ENCODE measurements around the gene RPS8.
"Not testable (repeated sequence)": the region's sequence is repeated elsewhere in the genome, so short reads cannot be mapped to it uniquely, and the experiment has no call there.

RPS8 gene

GRCh38 chr1:44820328-44821239, 45.2 kb downstream of the RPS8 start:
- no peak for DNase-seq

- DNase-seq, result no peak
Observed at GRCh38 chr1:44821240-44821715, 45.9 kb downstream of the RPS8 start.

DNA sequence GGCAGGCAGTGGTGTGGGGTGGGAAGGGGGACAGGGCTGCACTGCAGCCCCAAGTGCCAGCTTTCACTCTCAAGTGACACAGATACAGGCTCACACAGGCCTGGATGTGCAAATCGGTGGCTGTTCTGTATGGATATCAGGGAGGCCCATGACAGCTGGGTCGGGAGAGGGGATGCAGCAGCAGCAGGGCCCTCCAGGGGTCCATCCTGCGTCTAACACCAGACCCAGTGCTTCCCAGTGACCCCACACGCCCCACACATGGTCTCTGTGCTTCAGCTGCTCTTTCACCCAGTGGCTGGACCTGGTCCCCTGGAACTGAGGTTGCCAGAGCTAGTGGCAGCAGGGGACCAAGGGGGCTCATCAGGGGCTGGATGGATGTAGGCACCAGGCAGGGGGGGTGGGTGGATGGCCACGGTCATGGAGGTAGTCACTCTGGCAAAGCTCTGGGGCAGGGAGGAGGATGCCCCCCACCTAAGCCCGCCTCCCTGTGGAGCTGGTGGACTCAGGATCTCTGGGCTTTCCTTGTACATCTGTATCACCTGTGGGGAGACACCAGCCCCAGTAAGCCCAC, 46.9 kb downstream of the RPS8 start:
- DNase-seq, result no peak

GRCh38 chr1:44822981-44823451, 47.7 kb downstream of the RPS8 start:
- no peak for DNase-seq

GRCh38 chr1:44824392-44824791, 49.1 kb downstream of the RPS8 start:
- not testable (repeated sequence) for DNase-seq

DNA sequence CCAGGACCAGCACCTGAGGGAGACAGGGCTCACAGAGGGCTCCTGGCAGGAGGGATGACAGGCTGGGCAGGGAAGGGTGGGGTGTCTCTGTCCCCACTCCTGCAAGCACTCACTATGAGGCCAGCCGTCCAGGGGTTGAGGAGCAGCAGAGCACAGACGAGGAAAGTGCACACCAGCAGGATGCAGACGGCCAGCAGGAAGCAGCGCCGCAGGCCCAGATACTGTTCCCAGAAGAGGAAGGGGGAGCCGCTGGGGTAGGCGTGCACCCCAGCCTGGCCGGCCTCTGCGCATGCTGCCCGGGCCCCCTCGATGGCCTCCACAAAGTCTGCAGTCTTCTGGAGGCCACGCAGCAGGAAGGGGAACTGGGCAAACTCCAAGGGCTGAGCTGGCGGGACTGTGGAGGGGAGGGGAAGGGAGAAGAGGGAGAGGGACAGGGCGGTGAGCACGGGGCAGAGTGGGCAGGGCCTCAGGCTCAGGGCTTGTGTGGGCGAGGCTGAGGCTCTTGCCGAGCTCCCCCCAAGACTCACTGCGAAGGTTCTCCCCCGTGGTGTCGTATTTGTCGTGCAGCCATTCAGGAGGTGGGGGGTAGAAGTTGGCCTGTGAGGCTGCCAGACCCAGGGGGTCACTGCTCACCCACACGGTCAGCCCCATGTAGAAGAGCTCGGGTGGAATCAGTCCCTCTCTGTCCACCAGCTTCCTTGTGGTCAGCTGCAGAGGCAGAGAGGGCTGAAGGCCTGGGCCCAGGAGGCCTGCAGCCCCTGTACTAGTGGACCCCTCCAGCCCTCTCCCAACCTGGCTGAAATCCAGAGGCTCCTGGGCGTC, 51.2 kb downstream of the RPS8 start:
- DNase-seq, result no peak

- no peak for DNase-seq
Observed at GRCh38 chr1:44827197-44828002, 52.1 kb downstream of the RPS8 start.

DNA sequence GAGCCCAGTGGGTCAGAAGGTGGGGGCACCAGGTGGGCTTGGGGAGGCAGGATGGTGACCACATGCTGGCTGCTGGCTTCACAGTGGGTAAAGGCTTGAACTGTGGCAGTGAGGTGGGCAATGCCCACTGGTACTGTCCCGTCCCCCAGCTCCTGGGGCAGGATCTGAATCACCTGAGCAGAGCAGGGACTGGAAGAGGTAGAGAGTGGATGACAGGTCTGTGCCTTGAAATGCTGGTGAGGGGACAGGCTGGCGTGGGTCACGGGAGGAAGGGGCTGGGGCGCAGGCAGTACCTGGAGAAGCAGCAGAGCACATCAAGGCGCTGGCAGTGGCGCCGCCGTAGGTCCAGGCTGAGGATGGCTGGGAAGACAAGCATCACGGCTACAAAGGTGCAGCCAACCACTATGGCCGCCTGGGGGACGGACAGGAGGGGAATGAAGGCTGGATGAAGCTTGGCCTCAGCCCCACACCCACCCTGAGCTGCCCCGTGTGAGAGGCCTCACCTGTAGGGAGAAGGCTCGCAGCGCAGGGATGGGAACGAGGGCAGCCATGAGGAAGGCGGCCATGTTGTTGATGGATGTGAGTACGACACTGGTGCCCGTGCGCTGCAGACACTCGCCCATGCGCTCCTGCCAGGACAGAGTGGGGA, 52.8 kb downstream of the RPS8 start:
- no peak for DNase-seq
